Pancreas (tissue), 10 donors: Measurements from ENCODE around the gene RHOA. TPM values are rescaled to one million over a fixed set of nuclear protein-coding genes. Genes with fewer than 3 reads are reported as not detected.
A peak's percentile ranks its signal among the peaks of the same experiment; 100 is the strongest.

Source experiments
- ATAC-seq, 4 donors: fragments of 200-7000 bp; cut with Tn5 transposase; one replicate each; pipeline versions ENCODE4 v1.8.0 to v1.9.1; 2020; ENCODE audit warnings: mild to moderate bottlenecking in 4 of 4, moderate library complexity in 4 of 4
- DNase-seq, 6 donors: peaks; one replicate each; pipeline ENCODE4 v3.0.0-alpha.2; 2020
- FAIRE-seq: peaks from 2 replicates; lab custom pipeline; 2012; peaks lifted over from hg19 to GRCh38; lab: Jason Lieb, UNC
- H3K27ac ChIP-seq, 4 donors: fragments of 200-600 bp; sonication (generic); 1 replicate in 3 of 4; 2 replicates in 1 of 4; pipeline versions ENCODE4 v1.5.0 to v1.8.0; 2020
- H3K27me3 ChIP-seq, 4 donors: fragments of 200-600 bp; one replicate each; pipeline ENCODE4 v1.8.0; 2021
- H3K36me3 ChIP-seq, 3 donors: fragments of 200-600 bp; sonication (generic) in 1 of 3; one replicate each; pipeline versions ENCODE4 v1.5.0 to v1.8.0; 2020 to 2021
- H3K4me1 ChIP-seq, 3 donors: fragments of 200-600 bp; one replicate each; pipeline ENCODE4 v1.8.0; 2021
- H3K4me3 ChIP-seq, 4 donors: fragments of 200-600 bp; sonication (generic) in 2 of 4; one replicate each; pipeline versions ENCODE4 v1.5.0 to v1.8.0; 2020 to 2021
- H3K9me3 ChIP-seq, 4 donors: fragments of 200-600 bp; one replicate each; pipeline ENCODE4 v1.8.0; 2021
- WGBS, 2 donors: extraction: QIAGEN DNeasy Blood & Tissue Kit; methylation state at CpG; one replicate each; pipeline ENCODE4 v1.1.7; 2013; 5-methylcytosine and 5-hydroxymethylcytosine counted together
- intact Hi-C, 3 donors: fragments of 100-400 bp; cut with DNase I; formaldehyde crosslinking; loops; one replicate each; pipeline versions ENCODE4 v1.11.1 to v1.14.2; 2022
- polyA plus RNA-seq, 2 donors: library from polyadenylated mRNA; stranded (reverse); fragments of 200-250 nt; gene quantifications; one replicate each; pipeline ENCODE4 v1.2.3, GENCODE V29; 2013
- total RNA-seq, 6 donors: library from RNA; stranded (reverse); fragmentation: NEBNext Ultra II Directional in 4 of 6; extraction: Animal tissue kit (Norgen Biotek cat#: 25700) in 4 of 6; gene quantifications; one replicate each; pipeline versions ENCODE4 v1.2.1 to v1.2.4, GENCODE V29; 2021 to 2023
- TF ChIP-seq, protein P1 (sequence below), 4 donors: fragments of 200-600 bp; sonication (generic) in 3 of 4; IDR thresholded peaks; one replicate each; pipeline versions ENCODE4 v1.5.0 to v1.8.0; 2021; ENCODE audit warnings: antibody characterized with exemption in 4 of 4
- donor health status: healthy with polysubstance abuse.
- donor health status: DM: no; HTN: no; CAD: no; lungs with moderate emphysema.
- donor health status: DM: no; HTN: no; CAD: no.
- donor health status: control.
- donor health status: control.
- donor health status: Bipolar disorder and iron deficiency.
- donor health status: DM: yes; HTN: yes; CAD: no.
- donor health status: DM: no; HTN: no; CAD: no.
- donor health status: DM: no; HTN: no; CAD: no.
- donor health status: DM: yes; HTN: yes; CAD: no.

RHOA gene
- total and polyA plus RNA-seq, 8 donors, result 77.8 to 209 (median 138) TPM

- peak in 1 of 6 donors; percentile 77 for DNase-seq
- intact Hi-C loops, result no loop called here
- Histone ChIP-seq H3K27me3 (no peaks in the 10 kb centered on the region), H3K9me3 (no peaks in the 10 kb centered on the region), H3K36me3 (peaks cover 0 to 12% (median 0%) of the 10 kb centered on the region in 3 donors), H3K4me1 (peaks cover 7 to 20% (median 12%) of the 10 kb centered on the region in 3 donors), H3K4me3 (peak overlapping the region; percentile 16 to 56 (median 41)), H3K27ac (peak overlapping the region; percentile 41 to 69 (median 58))
- FAIRE-seq, result no peak
- TF ChIP-seq, protein P1, sequence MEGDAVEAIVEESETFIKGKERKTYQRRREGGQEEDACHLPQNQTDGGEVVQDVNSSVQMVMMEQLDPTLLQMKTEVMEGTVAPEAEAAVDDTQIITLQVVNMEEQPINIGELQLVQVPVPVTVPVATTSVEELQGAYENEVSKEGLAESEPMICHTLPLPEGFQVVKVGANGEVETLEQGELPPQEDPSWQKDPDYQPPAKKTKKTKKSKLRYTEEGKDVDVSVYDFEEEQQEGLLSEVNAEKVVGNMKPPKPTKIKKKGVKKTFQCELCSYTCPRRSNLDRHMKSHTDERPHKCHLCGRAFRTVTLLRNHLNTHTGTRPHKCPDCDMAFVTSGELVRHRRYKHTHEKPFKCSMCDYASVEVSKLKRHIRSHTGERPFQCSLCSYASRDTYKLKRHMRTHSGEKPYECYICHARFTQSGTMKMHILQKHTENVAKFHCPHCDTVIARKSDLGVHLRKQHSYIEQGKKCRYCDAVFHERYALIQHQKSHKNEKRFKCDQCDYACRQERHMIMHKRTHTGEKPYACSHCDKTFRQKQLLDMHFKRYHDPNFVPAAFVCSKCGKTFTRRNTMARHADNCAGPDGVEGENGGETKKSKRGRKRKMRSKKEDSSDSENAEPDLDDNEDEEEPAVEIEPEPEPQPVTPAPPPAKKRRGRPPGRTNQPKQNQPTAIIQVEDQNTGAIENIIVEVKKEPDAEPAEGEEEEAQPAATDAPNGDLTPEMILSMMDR (IDR thresholded peaks at IDR 0.05), result no peak
- ATAC-seq, result peak; percentile 36 to 58 (median 44)
- WGBS, 2 donors, result 10 to 14% methylated on average over 14 of the region's 14 CpGs
These were observed 10.2 kb upstream of the RHOA start for GRCh38 chr3:49421890-49422378.

- intact Hi-C loops, result no loop called here
- Histone ChIP-seq H3K9me3 (no peaks in the 10 kb centered on the region), H3K27me3 (no peaks in the 10 kb centered on the region), H3K4me3 (no peak overlapping the region), H3K36me3 (peaks cover 0 to 6% (median 0%) of the 10 kb centered on the region in 3 donors), H3K27ac (no peak overlapping the region), H3K4me1 (peaks cover 0 to 9% (median 1%) of the 10 kb centered on the region in 3 donors)
- TF ChIP-seq, protein P1 (IDR thresholded peaks at IDR 0.05), result no peak
- WGBS, 2 donors, result 76 to 78% methylated on average over 13 of the region's 13 CpGs
- no peak for ATAC-seq
- peak in 1 of 6 donors; percentile 62 for DNase-seq
- FAIRE-seq, result no peak
These were observed 5.8 kb upstream of the RHOA start for GRCh38 chr3:49417516-49418120.

DNA sequence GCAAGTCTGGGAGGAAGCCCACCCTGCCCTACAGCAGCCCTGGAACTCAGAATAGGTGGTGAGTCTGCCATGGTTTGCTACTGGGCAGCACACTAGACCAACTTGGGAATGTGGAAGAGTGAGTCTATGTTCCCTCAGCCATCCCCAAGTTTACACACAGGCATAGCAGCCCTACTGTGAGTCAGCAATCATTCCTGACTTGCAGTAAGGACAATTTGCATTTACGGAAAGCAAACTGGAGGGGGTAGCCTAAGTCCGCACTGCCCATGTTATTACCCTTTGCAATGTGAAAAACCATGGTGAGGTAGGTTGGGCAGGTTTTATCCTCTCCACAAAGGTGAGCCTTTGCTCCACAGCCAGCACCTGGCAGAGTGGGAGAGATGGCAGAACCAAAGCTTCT, 5.1 kb upstream of the RHOA start:
- H3K36me3 ChIP-seq, result peaks cover 0 to 6% (median 0%) of the 10 kb centered on the region in 3 donors
- FAIRE-seq, result no peak
- ATAC-seq, result no peak
- H3K9me3 ChIP-seq, result no peaks in the 10 kb centered on the region
- intact Hi-C loops, result no loop called here
- DNase-seq, result no peak
- peaks cover 0 to 7% (median 0%) of the 10 kb centered on the region in 3 donors for H3K4me1 ChIP-seq
- no peak overlapping the region for H3K4me3 ChIP-seq
- no peaks in the 10 kb centered on the region for H3K27me3 ChIP-seq
- WGBS, 2 donors, result 93 to 98% methylated on average over 2 of the region's 2 CpGs
- TF ChIP-seq, protein P1 (IDR thresholded peaks at IDR 0.05), result no peak
- H3K27ac ChIP-seq, result no peak overlapping the region

DNA sequence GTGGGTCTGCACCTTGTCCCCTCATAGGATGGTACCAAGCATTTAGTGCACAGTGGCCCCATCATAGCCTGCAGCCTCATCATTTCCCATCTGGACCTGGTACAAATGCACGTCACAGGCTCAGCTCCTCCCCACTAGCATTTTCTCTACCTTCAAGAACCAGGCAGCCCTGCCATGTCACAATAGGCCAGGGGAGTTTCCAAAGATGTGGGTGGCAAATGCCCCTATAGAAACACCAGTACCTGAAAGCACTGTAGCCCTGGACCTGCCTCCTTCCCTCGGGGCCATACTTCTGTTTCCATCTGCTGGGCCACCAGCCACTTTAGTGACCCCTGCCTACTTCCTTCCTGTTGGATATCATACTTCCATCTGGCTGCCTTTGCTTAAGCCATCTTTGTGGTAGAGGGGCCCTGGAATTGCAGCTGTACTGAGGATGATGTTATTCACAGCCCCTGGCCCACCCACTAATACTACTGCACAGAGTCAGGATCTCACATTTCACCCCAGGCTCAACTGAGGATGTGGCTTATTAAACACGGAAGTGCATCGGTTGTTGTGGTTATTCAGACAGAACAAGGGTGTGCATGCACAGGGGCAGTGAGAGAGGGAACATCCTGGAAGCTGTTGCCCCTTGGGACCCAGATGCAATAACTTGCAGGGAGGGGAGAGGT, 4.3 kb upstream of the RHOA start:
- H3K36me3 ChIP-seq, result peaks cover 0 to 6% (median 0%) of the 10 kb centered on the region in 3 donors
- H3K4me1 ChIP-seq, result no peaks in the 10 kb centered on the region

More for the DNA sequence above, 4.3 kb upstream of the RHOA start:
- TF ChIP-seq, protein P1 (IDR thresholded peaks at IDR 0.05), result no peak
- WGBS, 2 donors, result 54 to 60% methylated on average over 4 of the region's 4 CpGs
- intact Hi-C loops, result no loop called here
- no peak overlapping the region for H3K4me3 ChIP-seq
- DNase-seq (peak in 1 of 6 donors; percentile 13), FAIRE-seq (no peak), ATAC-seq (no peak)
- no peaks in the 10 kb centered on the region for H3K9me3 ChIP-seq
- H3K27me3 ChIP-seq, result no peaks in the 10 kb centered on the region
- H3K27ac ChIP-seq, result peak overlapping the region in 1 of 4 donors; percentile 37
